ENCODE results near the gene NT5C3A.

The NT5C3A gene

GRCh38 chr7:33075818-33076518, 13.4 kb upstream of the NT5C3A start:
- DNase-seq (ENCODE audit: low spot score), result no peak

GRCh38 chr7:33073243-33073642, 10.7 kb upstream of the NT5C3A start:
- no peak for DNase-seq (ENCODE audit: low spot score)

- DNase-seq (ENCODE audit: low spot score), result peak; percentile 64
These were observed 9.9 kb upstream of the NT5C3A start for GRCh38 chr7:33072471-33072870.

- no peak for DNase-seq (ENCODE audit: low spot score)
These were observed 8.3 kb upstream of the NT5C3A start for GRCh38 chr7:33070831-33071230.

- DNase-seq (ENCODE audit: low spot score), result no peak
These were observed 7.7 kb upstream of the NT5C3A start for GRCh38 chr7:33070277-33070676.

GRCh38 chr7:33067921-33068320, 5.3 kb upstream of the NT5C3A start:
- DNase-seq (ENCODE audit: low spot score), result no peak

- DNase-seq (ENCODE audit: low spot score), result no peak
These were observed 4.2 kb upstream of the NT5C3A start for GRCh38 chr7:33066771-33067170.

GRCh38 chr7:33065981-33066380, 3.4 kb upstream of the NT5C3A start:
- no peak for DNase-seq (ENCODE audit: low spot score)

- peak; percentile 97 for DNase-seq (ENCODE audit: low spot score)
These were observed 337 bp upstream of the NT5C3A start for GRCh38 chr7:33062782-33063443.

GRCh38 chr7:33061282-33061937, 1.2 kb downstream of the NT5C3A start:
- no peak for DNase-seq (ENCODE audit: low spot score)

- no peak for DNase-seq (ENCODE audit: low spot score)
These were observed 2.9 kb downstream of the NT5C3A start for GRCh38 chr7:33059635-33060034.

GRCh38 chr7:33055158-33055557, 7.4 kb downstream of the NT5C3A start:
- DNase-seq (ENCODE audit: low spot score), result no peak

- DNase-seq (ENCODE audit: low spot score), result no peak
These were observed 8.2 kb downstream of the NT5C3A start for GRCh38 chr7:33054261-33054964.

- no peak for DNase-seq (ENCODE audit: low spot score)
These were observed 8.9 kb downstream of the NT5C3A start for GRCh38 chr7:33053721-33054120.

GRCh38 chr7:33050535-33051318, 11.8 kb downstream of the NT5C3A start:
- peak; percentile 48 for DNase-seq (ENCODE audit: low spot score)

- DNase-seq (ENCODE audit: low spot score), result no peak
These were observed 13.9 kb downstream of the NT5C3A start for GRCh38 chr7:33048704-33049103.

GRCh38 chr7:33048257-33048656, 14.3 kb downstream of the NT5C3A start:
- DNase-seq (ENCODE audit: low spot score), result no peak

- no peak for DNase-seq (ENCODE audit: low spot score)
These were observed 17.6 kb downstream of the NT5C3A start for GRCh38 chr7:33044986-33045385.

GRCh38 chr7:33044401-33044718, 18.2 kb downstream of the NT5C3A start:
- no peak for DNase-seq (ENCODE audit: low spot score)

GRCh38 chr7:33043501-33044400, 18.8 kb downstream of the NT5C3A start:
- no peak for DNase-seq (ENCODE audit: low spot score)

Measured in GM03348 (cell line).